Right lobe of liver (tissue), 6 donors: ENCODE results near the gene SYNDIG1L. TPM values are rescaled to one million over a fixed set of nuclear protein-coding genes. Genes with fewer than 3 reads are reported as not detected.

Experiments used
- ATAC-seq, 4 donors: fragments of 200-7000 bp; cut with Tn5 transposase; one replicate each; pipeline ENCODE4 v1.9.1; 2020; ENCODE audit warnings: mild to moderate bottlenecking in 4 of 4, moderate library complexity in 4 of 4
- DNase-seq, 3 donors: peaks; one replicate each; pipeline ENCODE4 v3.0.0-alpha.2; 2020
- H3K27ac ChIP-seq, 3 donors: fragments of 200-600 bp; one replicate each; pipeline ENCODE4 v1.8.0; 2022
- H3K27me3 ChIP-seq, 2 donors: fragments of 200-600 bp; one replicate each; pipeline ENCODE4 v1.8.0; 2022
- H3K36me3 ChIP-seq, 4 donors: fragments of 200-600 bp; sonication (generic) in 1 of 4; one replicate each; pipeline versions ENCODE4 v1.5.1 to v1.8.0; 2017 to 2022; ENCODE audit warnings: control low read depth in 1 of 4
- H3K4me1 ChIP-seq, 4 donors: fragments of 200-600 bp; sonication (generic) in 1 of 4; one replicate each; pipeline versions ENCODE4 v1.5.1 to v1.8.0; 2017 to 2022; ENCODE audit warnings: control low read depth in 1 of 4
- H3K4me3 ChIP-seq, 3 donors: fragments of 200-600 bp; one replicate each; pipeline ENCODE4 v1.8.0; 2022
- H3K9me3 ChIP-seq, 4 donors: fragments of 200-600 bp; sonication (generic) in 1 of 4; one replicate each; pipeline versions ENCODE4 v1.5.1 to v1.8.0; 2017 to 2022; ENCODE audit warnings: control low read depth in 1 of 4
- POLR2A ChIP-seq: fragments of 450-650 bp; IDR thresholded peaks from one replicate; pipeline ENCODE4 v1.6.1; 2017; ENCODE audit warnings: antibody characterized with exemption, mild to moderate bottlenecking
- WGBS: methylation state at CpG from one replicate; pipeline ENCODE4 v1.1.6; 2018; ENCODE audit warnings: low coverage, low lambda C conversion rate; ENCODE audit not compliant: insufficient coverage; ENCODE audit errors: missing lambda C conversion rate; 5-methylcytosine and 5-hydroxymethylcytosine counted together
- intact Hi-C, 2 donors: fragments of 100-400 bp; cut with DNase I; formaldehyde crosslinking; loops; one replicate each; pipeline versions ENCODE4 v1.11.2 to v1.14.1; 2022
- total RNA-seq, 6 experiments: library from RNA; depleted of rRNA in 2 of 6; stranded (reverse); fragments of >200 nt in 2 of 6; fragmentation: NEBNext Ultra II Directional in 3 of 6; extraction: Animal tissue kit (Norgen Biotek cat#: 25700) in 3 of 6; gene quantifications; one replicate each; pipeline versions ENCODE4 v1.1.0 to v1.2.4, GENCODE V29; 2016 to 2023
- TF ChIP-seq, protein P1 (sequence below), 4 donors: fragments of 200-600 bp in 3 of 4; fragments of 450-650 bp in 1 of 4; IDR thresholded peaks; one replicate each; pipeline versions ENCODE4 v1.5.1 to v1.8.0; 2016 to 2022; ENCODE audit warnings: antibody characterized with exemption in 4 of 4, mild to moderate bottlenecking in 2 of 4
- donor health status: DM: no; HTN: yes; CAD: no.
- donor health status: DM: no; HTN: no; CAD: no.
- donor health status: DM: no; HTN: no; CAD: no.
- donor health status: DM: no; HTN: yes; CAD: no.
- donor health status: DM: no; HTN: yes; CAD: no.

The SYNDIG1L gene
- total RNA-seq, 6 experiments from 2014 or later = not detected

DNA sequence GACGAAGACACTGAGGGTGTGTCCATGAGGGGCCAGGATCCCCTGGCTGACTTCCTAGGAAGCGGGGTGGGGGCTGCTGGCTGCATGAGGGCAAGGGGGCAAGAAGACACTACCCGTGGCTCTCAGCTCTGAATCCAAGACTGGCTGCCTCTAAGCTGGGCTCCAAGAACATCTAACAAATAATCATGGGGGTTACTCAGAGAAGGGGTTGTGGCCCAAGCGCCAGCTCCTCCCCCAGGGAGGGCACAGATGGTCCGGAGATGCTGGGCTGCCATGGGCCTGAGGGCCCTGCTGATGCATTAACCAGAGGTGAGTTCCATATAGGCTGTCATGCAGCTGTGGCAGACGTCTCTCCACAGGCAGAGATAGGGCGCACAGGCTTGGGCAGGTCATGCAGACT, 14.3 kb downstream of the SYNDIG1L start:
- ATAC-seq (no peak), DNase-seq (no peak)
- Histone ChIP-seq H3K36me3 (no peaks in the 10 kb centered on the region), H3K9me3 (no peaks in the 10 kb centered on the region), H3K4me1 (no peaks in the 10 kb centered on the region), H3K27me3 (no peaks in the 10 kb centered on the region), H3K4me3 (no peak overlapping the region), H3K27ac (no peak overlapping the region)
- TF ChIP-seq POLR2A = no peak
- TF ChIP-seq, protein P1, sequence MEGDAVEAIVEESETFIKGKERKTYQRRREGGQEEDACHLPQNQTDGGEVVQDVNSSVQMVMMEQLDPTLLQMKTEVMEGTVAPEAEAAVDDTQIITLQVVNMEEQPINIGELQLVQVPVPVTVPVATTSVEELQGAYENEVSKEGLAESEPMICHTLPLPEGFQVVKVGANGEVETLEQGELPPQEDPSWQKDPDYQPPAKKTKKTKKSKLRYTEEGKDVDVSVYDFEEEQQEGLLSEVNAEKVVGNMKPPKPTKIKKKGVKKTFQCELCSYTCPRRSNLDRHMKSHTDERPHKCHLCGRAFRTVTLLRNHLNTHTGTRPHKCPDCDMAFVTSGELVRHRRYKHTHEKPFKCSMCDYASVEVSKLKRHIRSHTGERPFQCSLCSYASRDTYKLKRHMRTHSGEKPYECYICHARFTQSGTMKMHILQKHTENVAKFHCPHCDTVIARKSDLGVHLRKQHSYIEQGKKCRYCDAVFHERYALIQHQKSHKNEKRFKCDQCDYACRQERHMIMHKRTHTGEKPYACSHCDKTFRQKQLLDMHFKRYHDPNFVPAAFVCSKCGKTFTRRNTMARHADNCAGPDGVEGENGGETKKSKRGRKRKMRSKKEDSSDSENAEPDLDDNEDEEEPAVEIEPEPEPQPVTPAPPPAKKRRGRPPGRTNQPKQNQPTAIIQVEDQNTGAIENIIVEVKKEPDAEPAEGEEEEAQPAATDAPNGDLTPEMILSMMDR (IDR thresholded peaks at IDR 0.05) = no peak
- intact Hi-C loops = no loop called here
- WGBS = 54% methylated on average over 4 of the region's 7 CpGs

DNA sequence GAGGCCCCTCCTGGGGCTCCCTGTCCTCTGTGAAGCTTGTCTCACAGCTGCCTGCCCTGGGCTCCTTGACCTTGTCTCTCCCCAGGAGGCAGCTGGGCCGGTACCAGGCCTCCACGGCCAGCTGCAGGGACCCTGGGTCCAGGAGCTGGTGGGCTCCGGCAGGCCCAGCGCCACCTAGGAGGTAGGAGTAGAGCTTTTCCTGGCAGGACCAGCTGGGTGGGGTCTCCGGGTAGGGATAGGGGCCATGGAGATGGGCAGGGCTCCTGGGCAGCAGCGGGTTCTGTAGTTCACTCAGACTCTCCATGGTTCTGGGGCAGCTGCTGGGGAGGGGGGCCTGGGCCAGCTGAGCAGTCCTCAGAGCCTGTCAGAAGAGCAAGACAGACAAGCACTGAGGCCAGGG, 16.6 kb downstream of the SYNDIG1L start:
- Histone ChIP-seq H3K4me1 (no peaks in the 10 kb centered on the region), H3K36me3 (no peaks in the 10 kb centered on the region), H3K4me3 (no peak overlapping the region), H3K27ac (no peak overlapping the region), H3K9me3 (no peaks in the 10 kb centered on the region), H3K27me3 (no peaks in the 10 kb centered on the region)
- ATAC-seq (no peak), DNase-seq (no peak)
- TF ChIP-seq, protein P1 (IDR thresholded peaks at IDR 0.05) = no peak
- no peak for TF ChIP-seq POLR2A
- no CpG with 5 or more reads among the region's 6 CpGs for WGBS
- intact Hi-C loops = no loop called here

DNA sequence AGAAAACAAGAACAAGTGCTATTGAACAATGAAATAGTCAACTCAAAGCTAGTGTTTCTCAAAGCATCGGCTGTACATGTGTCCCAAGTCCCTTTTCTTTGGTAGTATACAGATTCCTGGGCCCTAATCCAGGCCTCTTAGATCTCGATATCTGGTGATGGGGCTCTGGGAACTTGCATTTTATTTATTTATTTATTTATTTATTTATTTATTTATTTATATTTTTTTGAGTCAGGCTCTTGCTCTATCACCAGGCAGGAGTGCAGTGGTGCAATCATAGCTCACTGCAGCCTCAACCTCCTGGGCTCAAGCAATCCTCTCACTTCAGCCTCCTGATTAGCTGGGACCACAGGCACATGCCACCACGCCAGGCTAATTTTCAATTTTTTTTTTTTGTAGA, 17.1 kb downstream of the SYNDIG1L start:
- Histone ChIP-seq H3K9me3 (no peaks in the 10 kb centered on the region), H3K27me3 (no peaks in the 10 kb centered on the region), H3K4me3 (no peak overlapping the region), H3K27ac (no peak overlapping the region), H3K36me3 (no peaks in the 10 kb centered on the region), H3K4me1 (no peaks in the 10 kb centered on the region)
- WGBS = 77% methylated on average over 3 of the region's 3 CpGs
- DNase-seq (no peak), ATAC-seq (no peak)
- intact Hi-C loops = no loop called here
- TF ChIP-seq, protein P1 (IDR thresholded peaks at IDR 0.05) = no peak
- TF ChIP-seq POLR2A = no peak

DNA sequence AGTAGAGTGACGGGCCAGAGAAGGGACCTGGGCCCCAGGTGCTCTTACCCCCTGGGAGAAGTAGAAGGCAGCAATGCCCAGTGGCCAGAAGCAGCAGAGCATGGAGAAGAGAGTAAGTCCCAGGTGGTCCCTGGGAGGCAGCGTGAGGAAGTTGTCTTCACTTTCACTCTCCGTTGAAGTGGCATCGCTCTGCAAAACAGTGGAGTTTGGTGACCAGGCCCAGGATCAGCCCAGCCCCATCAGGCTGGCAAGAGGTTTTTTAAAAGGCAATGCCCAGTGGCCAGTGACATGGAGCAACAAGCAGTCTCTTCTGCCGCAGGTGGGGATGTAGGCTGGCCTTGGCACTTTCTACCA, 18.2 kb downstream of the SYNDIG1L start:
- Histone ChIP-seq H3K4me1 (no peaks in the 10 kb centered on the region), H3K4me3 (no peak overlapping the region), H3K27me3 (no peaks in the 10 kb centered on the region), H3K36me3 (no peaks in the 10 kb centered on the region), H3K27ac (no peak overlapping the region), H3K9me3 (no peaks in the 10 kb centered on the region)
- intact Hi-C loops = no loop called here
- DNase-seq (peak in 1 of 3 donors; percentile 23), ATAC-seq (no peak)
- WGBS = 83% methylated on average over 3 of the region's 5 CpGs
- TF ChIP-seq, protein P1 (IDR thresholded peaks at IDR 0.05) = no peak
- TF ChIP-seq POLR2A = no peak
